ENCODE data around the gene TSSK6.

DNA sequence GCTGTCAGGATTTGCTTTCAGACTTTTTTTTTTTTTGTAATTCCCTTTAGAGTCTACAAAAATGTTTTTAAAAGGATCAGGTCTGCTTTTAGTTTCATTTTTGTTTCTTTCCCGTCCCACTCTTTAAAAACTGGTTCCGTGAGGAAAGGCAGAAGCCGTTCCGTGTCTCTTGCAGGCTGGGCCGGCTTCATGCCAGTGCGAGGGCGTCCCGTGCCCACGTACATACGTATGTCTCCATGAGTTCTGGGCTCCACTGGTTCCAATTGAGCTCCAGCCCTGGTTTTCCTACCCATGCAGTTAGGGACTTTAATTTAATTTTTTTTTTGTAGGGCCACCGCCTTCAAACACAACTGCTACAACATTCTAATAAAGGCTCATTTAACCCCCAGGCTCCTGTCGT, 8.8 kb downstream of the TSSK6 start:
- no peak for TF ChIP-seq EZH2phosphoT487 (IDR thresholded peaks at IDR 0.05)
- TF ChIP-seq, protein P1, sequence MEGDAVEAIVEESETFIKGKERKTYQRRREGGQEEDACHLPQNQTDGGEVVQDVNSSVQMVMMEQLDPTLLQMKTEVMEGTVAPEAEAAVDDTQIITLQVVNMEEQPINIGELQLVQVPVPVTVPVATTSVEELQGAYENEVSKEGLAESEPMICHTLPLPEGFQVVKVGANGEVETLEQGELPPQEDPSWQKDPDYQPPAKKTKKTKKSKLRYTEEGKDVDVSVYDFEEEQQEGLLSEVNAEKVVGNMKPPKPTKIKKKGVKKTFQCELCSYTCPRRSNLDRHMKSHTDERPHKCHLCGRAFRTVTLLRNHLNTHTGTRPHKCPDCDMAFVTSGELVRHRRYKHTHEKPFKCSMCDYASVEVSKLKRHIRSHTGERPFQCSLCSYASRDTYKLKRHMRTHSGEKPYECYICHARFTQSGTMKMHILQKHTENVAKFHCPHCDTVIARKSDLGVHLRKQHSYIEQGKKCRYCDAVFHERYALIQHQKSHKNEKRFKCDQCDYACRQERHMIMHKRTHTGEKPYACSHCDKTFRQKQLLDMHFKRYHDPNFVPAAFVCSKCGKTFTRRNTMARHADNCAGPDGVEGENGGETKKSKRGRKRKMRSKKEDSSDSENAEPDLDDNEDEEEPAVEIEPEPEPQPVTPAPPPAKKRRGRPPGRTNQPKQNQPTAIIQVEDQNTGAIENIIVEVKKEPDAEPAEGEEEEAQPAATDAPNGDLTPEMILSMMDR (IDR thresholded peaks at IDR 0.05), result no peak
- no peak for TF ChIP-seq EZH2 (IDR thresholded peaks at IDR 0.05)
